ENCODE data around the gene SLC23A1. TPM values are rescaled to one million over a fixed set of nuclear protein-coding genes. Genes with fewer than 3 reads are reported as not detected.

The SLC23A1 gene
- total and polyA plus RNA-seq, 4 donors: 0.30 to 4.4 (median 0.79) TPM

- H3K27ac ChIP-seq (ENCODE audit: low read depth in 1 of 2, low read length in 1 of 2): no peak overlapping the region
- H3K9me3 ChIP-seq (ENCODE audit: control insufficient read depth in 4 of 4, insufficient read depth in 3 of 4, low read length in 3 of 4): no peaks in the 10 kb centered on the region
- no peak overlapping the region for H3K9ac ChIP-seq (ENCODE audit: insufficient read depth in 1 of 2, low read length in 2 of 2)
- ATAC-seq (ENCODE audit: insufficient read depth, low FRiP score) (no peak), DNase-seq (no peak)
- H3K4me3 ChIP-seq: no peak overlapping the region
- peaks cover 0 to 3% (median 0%) of the 10 kb centered on the region in 5 donors for H3K4me1 ChIP-seq (ENCODE audit: control insufficient read depth in 5 of 5, insufficient read depth in 5 of 5, low read length in 5 of 5)
- TF ChIP-seq CTCF (IDR thresholded peaks at IDR 0.05; ENCODE audit: control extremely low read depth, extremely low read depth): no peak
- WGBS, 2 donors: 94 to 95% methylated on average over 1 of the region's 1 CpG
- H3K36me3 ChIP-seq (ENCODE audit: control insufficient read depth in 4 of 4, insufficient read depth in 4 of 4, low read length in 4 of 4): peaks cover 17 to 39% (median 28%) of the 10 kb centered on the region in 4 donors
- no peaks in the 10 kb centered on the region for H3K27me3 ChIP-seq (ENCODE audit: control insufficient read depth in 3 of 3, insufficient read depth in 3 of 3, low read length in 2 of 3)
These were observed 13.9 kb downstream of the SLC23A1 start for GRCh38 chr5:139369181-139369580.

GRCh38 chr5:139368613-139369012 lies 14.5 kb downstream of the SLC23A1 start:
- no peaks in the 10 kb centered on the region for H3K9me3 ChIP-seq (ENCODE audit: control insufficient read depth in 4 of 4, insufficient read depth in 3 of 4, low read length in 3 of 4)
- ATAC-seq (ENCODE audit: insufficient read depth, low FRiP score) (no peak), DNase-seq (peak in 1 of 3 donors; percentile 19)
- no peaks in the 10 kb centered on the region for H3K27me3 ChIP-seq (ENCODE audit: control insufficient read depth in 3 of 3, insufficient read depth in 3 of 3, low read length in 2 of 3)
- 79 to 83% methylated on average over 2 of the region's 2 CpGs for WGBS, 2 donors
- no peak overlapping the region for H3K4me3 ChIP-seq
- no peak overlapping the region for H3K9ac ChIP-seq (ENCODE audit: insufficient read depth in 1 of 2, low read length in 2 of 2)
- no peak overlapping the region for H3K27ac ChIP-seq (ENCODE audit: low read depth in 1 of 2, low read length in 1 of 2)
- H3K36me3 ChIP-seq (ENCODE audit: control insufficient read depth in 4 of 4, insufficient read depth in 4 of 4, low read length in 4 of 4): peaks cover 21 to 44% (median 30%) of the 10 kb centered on the region in 4 donors
- peaks cover 0 to 3% (median 0%) of the 10 kb centered on the region in 5 donors for H3K4me1 ChIP-seq (ENCODE audit: control insufficient read depth in 5 of 5, insufficient read depth in 5 of 5, low read length in 5 of 5)
- TF ChIP-seq CTCF (IDR thresholded peaks at IDR 0.05; ENCODE audit: control extremely low read depth, extremely low read depth): no peak

- Histone ChIP-seq H3K9ac (ENCODE audit: insufficient read depth in 1 of 2, low read length in 2 of 2) (no peak overlapping the region), H3K27ac (ENCODE audit: low read depth in 1 of 2, low read length in 1 of 2) (no peak overlapping the region), H3K4me1 (ENCODE audit: control insufficient read depth in 5 of 5, insufficient read depth in 5 of 5, low read length in 5 of 5) (peaks cover 0 to 4% (median 0%) of the 10 kb centered on the region in 5 donors), H3K27me3 (ENCODE audit: control insufficient read depth in 3 of 3, insufficient read depth in 3 of 3, low read length in 2 of 3) (no peaks in the 10 kb centered on the region), H3K36me3 (ENCODE audit: control insufficient read depth in 4 of 4, insufficient read depth in 4 of 4, low read length in 4 of 4) (peaks cover 12 to 40% (median 22%) of the 10 kb centered on the region in 4 donors), H3K9me3 (ENCODE audit: control insufficient read depth in 4 of 4, insufficient read depth in 3 of 4, low read length in 3 of 4) (no peaks in the 10 kb centered on the region), H3K4me3 (no peak overlapping the region)
- WGBS, 2 donors: 82 to 90% methylated on average over 2 of the region's 2 CpGs
- TF ChIP-seq CTCF (IDR thresholded peaks at IDR 0.05; ENCODE audit: control extremely low read depth, extremely low read depth): no peak
- no peak for DNase-seq
- ATAC-seq (ENCODE audit: insufficient read depth, low FRiP score): no peak
These were observed 18.6 kb downstream of the SLC23A1 start for GRCh38 chr5:139364466-139364865.

GRCh38 chr5:139363937-139364336 lies 19.2 kb downstream of the SLC23A1 start:
- H3K4me1 ChIP-seq (ENCODE audit: control insufficient read depth in 5 of 5, insufficient read depth in 5 of 5, low read length in 5 of 5): peaks cover 0 to 4% (median 0%) of the 10 kb centered on the region in 5 donors
- H3K27me3 ChIP-seq (ENCODE audit: control insufficient read depth in 3 of 3, insufficient read depth in 3 of 3, low read length in 2 of 3): no peaks in the 10 kb centered on the region
- no peaks in the 10 kb centered on the region for H3K9me3 ChIP-seq (ENCODE audit: control insufficient read depth in 4 of 4, insufficient read depth in 3 of 4, low read length in 3 of 4)
- H3K4me3 ChIP-seq: no peak overlapping the region
- DNase-seq (no peak), ATAC-seq (ENCODE audit: insufficient read depth, low FRiP score) (peak; percentile 62)
- WGBS, 2 donors: 83 to 89% methylated on average over 2 of the region's 2 CpGs
- H3K27ac ChIP-seq (ENCODE audit: low read depth in 1 of 2, low read length in 1 of 2): no peak overlapping the region
- no peak for TF ChIP-seq CTCF (IDR thresholded peaks at IDR 0.05; ENCODE audit: control extremely low read depth, extremely low read depth)
- H3K9ac ChIP-seq (ENCODE audit: insufficient read depth in 1 of 2, low read length in 2 of 2): no peak overlapping the region
- H3K36me3 ChIP-seq (ENCODE audit: control insufficient read depth in 4 of 4, insufficient read depth in 4 of 4, low read length in 4 of 4): peaks cover 10 to 39% (median 20%) of the 10 kb centered on the region in 4 donors
